Measurements from ENCODE around the gene ADAM8.

Gene ADAM8

GRCh38 chr10:133308421-133309099 lies 31.9 kb upstream of the ADAM8 start, which contains the start of the genes TUBGCP2 and ZNF511:
TUBGCP2 (minus strand) TSS chr10:133308872; CDS start chr10:133302941, 5,931 bp downstream.
ZNF511 (plus strand) TSS chr10:133308914; CDS start chr10:133308944, 30 bp downstream.
- peak in 1 of 2 experiments; percentile 26 for DNase-seq

- no peak for DNase-seq
Measured at GRCh38 chr10:133307776-133308420, 31.2 kb upstream of the ADAM8 start.

- DNase-seq = no peak
Measured at GRCh38 chr10:133306941-133307379, 30.3 kb upstream of the ADAM8 start.

- DNase-seq = no peak
Measured at GRCh38 chr10:133306097-133306476, 29.4 kb upstream of the ADAM8 start.

GRCh38 chr10:133303206-133303605 lies 26.5 kb upstream of the ADAM8 start:
- DNase-seq = no peak

GRCh38 chr10:133302230-133302629 lies 25.6 kb upstream of the ADAM8 start:
- DNase-seq = no peak

GRCh38 chr10:133299738-133300137 lies 23.1 kb upstream of the ADAM8 start:
- DNase-seq = no peak

GRCh38 chr10:133299224-133299623 lies 22.6 kb upstream of the ADAM8 start:
- no peak for DNase-seq

- DNase-seq = no peak
Measured at GRCh38 chr10:133298466-133298865, 21.8 kb upstream of the ADAM8 start.

GRCh38 chr10:133297504-133297903 lies 20.8 kb upstream of the ADAM8 start:
- no peak for DNase-seq

- DNase-seq = no peak
Measured at GRCh38 chr10:133295426-133296320, 19.0 kb upstream of the ADAM8 start.

- no peak for DNase-seq
Measured at GRCh38 chr10:133294189-133294588, 17.5 kb upstream of the ADAM8 start.

- no peak for DNase-seq
Measured at GRCh38 chr10:133293810-133294119, 17.1 kb upstream of the ADAM8 start.

GRCh38 chr10:133292919-133293809 lies 16.5 kb upstream of the ADAM8 start:
- no peak for DNase-seq

- DNase-seq = no peak
Measured at GRCh38 chr10:133289761-133290160, 13.1 kb upstream of the ADAM8 start.

GRCh38 chr10:133287832-133288500 lies 11.3 kb upstream of the ADAM8 start:
- no peak for DNase-seq

GRCh38 chr10:133286366-133286765 lies 9.7 kb upstream of the ADAM8 start:
- DNase-seq = no peak

- DNase-seq = no peak
Measured at GRCh38 chr10:133285217-133285616, 8.5 kb upstream of the ADAM8 start.

GRCh38 chr10:133283931-133284330 lies 7.3 kb upstream of the ADAM8 start:
- no peak for DNase-seq

- DNase-seq = no peak
Measured at GRCh38 chr10:133282846-133283390, 6.2 kb upstream of the ADAM8 start.

GRCh38 chr10:133281628-133282372 lies 5.1 kb upstream of the ADAM8 start:
- no peak for DNase-seq
